ENCODE data around the gene GSTA5.
"Not testable (repeated sequence)": the region's sequence is repeated elsewhere in the genome, so short reads cannot be mapped to it uniquely, and the experiment has no call there.

GSTA5 gene

GRCh38 chr6:52840763-52841585 is at the start of gene GSTA5:
GSTA5 (minus strand) TSS chr6:52840813.
- DNase-seq (ENCODE audit: low read depth in 2 of 2) = no peak

- DNase-seq (ENCODE audit: low read depth in 2 of 2) = no peak
These were observed 49.4 kb upstream of the GSTA5 start for GRCh38 chr6:52890018-52890417.

- no peak for DNase-seq (ENCODE audit: low read depth in 2 of 2)
These were observed 47.4 kb upstream of the GSTA5 start for GRCh38 chr6:52887910-52888524.

GRCh38 chr6:52881996-52882841 is 41.6 kb upstream of the GSTA5 start:
- DNase-seq (ENCODE audit: low read depth in 2 of 2) = peak; percentile 42 to 49

GRCh38 chr6:52881662-52881995 is 41.0 kb upstream of the GSTA5 start:
- no peak for DNase-seq (ENCODE audit: low read depth in 2 of 2)

- DNase-seq (ENCODE audit: low read depth in 2 of 2) = no peak
These were observed 37.2 kb upstream of the GSTA5 start for GRCh38 chr6:52877786-52878185.

GRCh38 chr6:52877168-52877567 is 36.6 kb upstream of the GSTA5 start:
- no peak for DNase-seq (ENCODE audit: low read depth in 2 of 2)

GRCh38 chr6:52876056-52876787 is 35.6 kb upstream of the GSTA5 start:
- no peak for DNase-seq (ENCODE audit: low read depth in 2 of 2)

GRCh38 chr6:52872031-52872430 is 31.4 kb upstream of the GSTA5 start:
- DNase-seq (ENCODE audit: low read depth in 2 of 2) = no peak

GRCh38 chr6:52871621-52872020 is 31.0 kb upstream of the GSTA5 start:
- DNase-seq (ENCODE audit: low read depth in 2 of 2) = no peak

GRCh38 chr6:52870335-52871091 is 29.9 kb upstream of the GSTA5 start:
- not testable (repeated sequence) for DNase-seq (ENCODE audit: low read depth in 2 of 2)

GRCh38 chr6:52868899-52869298 is 28.3 kb upstream of the GSTA5 start:
- not testable (repeated sequence) for DNase-seq (ENCODE audit: low read depth in 2 of 2)

GRCh38 chr6:52868240-52868639 is 27.6 kb upstream of the GSTA5 start:
- DNase-seq (ENCODE audit: low read depth in 2 of 2) = no peak

- not testable (repeated sequence) for DNase-seq (ENCODE audit: low read depth in 2 of 2)
These were observed 20.5 kb upstream of the GSTA5 start for GRCh38 chr6:52861151-52861550.

GRCh38 chr6:52858416-52858815 is 17.8 kb upstream of the GSTA5 start:
- no peak for DNase-seq (ENCODE audit: low read depth in 2 of 2)

- DNase-seq (ENCODE audit: low read depth in 2 of 2) = not testable (repeated sequence)
These were observed 15.5 kb upstream of the GSTA5 start for GRCh38 chr6:52856137-52856536.

GRCh38 chr6:52849137-52849536 is 8.5 kb upstream of the GSTA5 start:
- DNase-seq (ENCODE audit: low read depth in 2 of 2) = no peak

- no peak for DNase-seq (ENCODE audit: low read depth in 2 of 2)
These were observed 5.4 kb upstream of the GSTA5 start for GRCh38 chr6:52846002-52846401.

- no peak for DNase-seq (ENCODE audit: low read depth in 2 of 2)
These were observed 3.0 kb upstream of the GSTA5 start for GRCh38 chr6:52843605-52844004.

- DNase-seq (ENCODE audit: low read depth in 2 of 2) = peak; percentile 28
These were observed 1.2 kb downstream of the GSTA5 start for GRCh38 chr6:52839124-52840055.

Measured in stimulated activated CD4-positive, alpha-beta T cell treated with anti-CD3 and anti-CD28 coated beads, Interleukin-4, amount 100 ng/mL, for 48 hours (primary cell).